ENCODE measurements around the gene ACYP1. TPM values are rescaled to one million over a fixed set of nuclear protein-coding genes. Genes with fewer than 3 reads are reported as not detected.

ACYP1 gene
- total and polyA plus RNA-seq, 9 of the 15 experiments (the other 6 are each of a cell fraction or from before 2014, with no cell fraction given): 19.9 to 113 (median 52.3) TPM

- no peak for TF ChIP-seq ZBTB40 (IDR thresholded peaks at IDR 0.05)
- TF ChIP-seq ZBTB40 (CRISPR knock-in tag; IDR thresholded peaks at IDR 0.05): no peak
- TF ChIP-seq MXI1 (IDR thresholded peaks at IDR 0.05; ENCODE audit: low read depth, low read length): no peak
- TF ChIP-seq ZNF785 (CRISPR knock-in tag; IDR thresholded peaks at IDR 0.05): no peak
- TF ChIP-seq ZNF384 (IDR thresholded peaks at IDR 0.05; ENCODE audit: low read depth, low read length): no peak
- TF ChIP-seq RUNX1 (IDR thresholded peaks at IDR 0.05; ENCODE audit: low read depth): no peak
- no peak for TF ChIP-seq NFYB (IDR thresholded peaks at IDR 0.05; ENCODE audit: extremely low read depth, insufficient read length)
- TF ChIP-seq ZNF589 (CRISPR knock-in tag; IDR thresholded peaks at IDR 0.05; ENCODE audit: low read depth): peak; percentile 67; the same call in 1 of the 2 replicates
- no peak for TF ChIP-seq ZNF324 (CRISPR knock-in tag; IDR thresholded peaks at IDR 0.05)
- no peak for TF ChIP-seq CBFB (CRISPR knock-in tag; IDR thresholded peaks at IDR 0.05)
- peak; percentile 90 for TF ChIP-seq SMARCE1 (IDR thresholded peaks at IDR 0.05)
- peak; percentile 49; the same call in 1 of the 2 replicates for TF ChIP-seq GABPA (tag; conservative IDR thresholded peaks at IDR 0.05; ENCODE audit: low read depth)
- peak; percentile 89 for TF ChIP-seq FOSL1 (tag; conservative IDR thresholded peaks at IDR 0.05)
- no peak for TF ChIP-seq PHTF2 (CRISPR knock-in tag; IDR thresholded peaks at IDR 0.05)
- no peak for TF ChIP-seq SMAD1 (IDR thresholded peaks at IDR 0.05; ENCODE audit: low read depth, low read length, partially characterized antibody)
- TF ChIP-seq LEF1 (IDR thresholded peaks at IDR 0.05): peak; percentile 49; the same call in 1 of the 2 replicates
- TF ChIP-seq PHB (CRISPR knock-in tag; IDR thresholded peaks at IDR 0.05): no peak
- TF ChIP-seq DACH1 (IDR thresholded peaks at IDR 0.05; ENCODE audit: partially characterized antibody): no peak
- TF ChIP-seq, protein P1, sequence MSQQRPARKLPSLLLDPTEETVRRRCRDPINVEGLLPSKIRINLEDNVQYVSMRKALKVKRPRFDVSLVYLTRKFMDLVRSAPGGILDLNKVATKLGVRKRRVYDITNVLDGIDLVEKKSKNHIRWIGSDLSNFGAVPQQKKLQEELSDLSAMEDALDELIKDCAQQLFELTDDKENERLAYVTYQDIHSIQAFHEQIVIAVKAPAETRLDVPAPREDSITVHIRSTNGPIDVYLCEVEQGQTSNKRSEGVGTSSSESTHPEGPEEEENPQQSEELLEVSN (IDR thresholded peaks at IDR 0.05; ENCODE audit: borderline replicate concordance in 1 of 2, extremely low read depth in 1 of 2, insufficient read depth in 1 of 2, insufficient read length in 1 of 2, low read depth in 1 of 2, low read length in 1 of 2, poor library complexity in 1 of 2, severe bottlenecking in 1 of 2): no peak
- TF ChIP-seq SRSF1 (IDR thresholded peaks at IDR 0.05; ENCODE audit: low read depth, low read length): no peak
- TF ChIP-seq NFE2 (IDR thresholded peaks at IDR 0.05; ENCODE audit: low read depth): peak; percentile 56
These were observed 38.7 kb downstream of the ACYP1 start (continued) for GRCh38 chr14:75025082-75025481.
